ENCODE data around the gene DHRSX. TPM values are rescaled to one million over a fixed set of nuclear protein-coding genes. Genes with fewer than 3 reads are reported as not detected.
"Not testable (repeated sequence)": the region's sequence is repeated elsewhere in the genome, so short reads cannot be mapped to it uniquely, and the experiment has no call there.

Gene DHRSX
- polyA plus RNA-seq, 3 donors from 2014 or later: 20.0 to 36.4 (median 23.2) TPM

GRCh38 chrX:2214138-2214823 is 286.5 kb downstream of the DHRSX start:
- H3K27ac Mint-ChIP-seq: peak overlapping the region in 2 of 6 donors; percentile 16 to 47
- peaks cover 19 to 21% (median 20%) of the 10 kb centered on the region in 3 donors for H3K36me3 Mint-ChIP-seq
- H3K27me3 Mint-ChIP-seq (ENCODE audit: low read depth in 3 of 3): peaks cover 0 to 11% (median 5%) of the 10 kb centered on the region in 3 donors
- H3K9me3 Mint-ChIP-seq: peaks cover 13 to 23% (median 19%) of the 10 kb centered on the region in 6 donors
- H3K4me1 Mint-ChIP-seq: peaks cover 9 to 10% of the 10 kb centered on the region in 2 donors
- H3K4me3 Mint-ChIP-seq, DNase-seq: not testable (repeated sequence)

- not testable (repeated sequence) for H3K27me3 Mint-ChIP-seq (ENCODE audit: low read depth in 3 of 3); H3K27ac Mint-ChIP-seq; H3K4me1 Mint-ChIP-seq; DNase-seq; H3K4me3 Mint-ChIP-seq
- H3K9me3 Mint-ChIP-seq: peaks cover 0 to 11% (median 9%) of the 10 kb centered on the region in 6 donors
- H3K36me3 Mint-ChIP-seq: peaks cover 11 to 18% (median 18%) of the 10 kb centered on the region in 3 donors
Measured at GRCh38 chrX:2211667-2212066, 289.1 kb downstream of the DHRSX start.

DNA sequence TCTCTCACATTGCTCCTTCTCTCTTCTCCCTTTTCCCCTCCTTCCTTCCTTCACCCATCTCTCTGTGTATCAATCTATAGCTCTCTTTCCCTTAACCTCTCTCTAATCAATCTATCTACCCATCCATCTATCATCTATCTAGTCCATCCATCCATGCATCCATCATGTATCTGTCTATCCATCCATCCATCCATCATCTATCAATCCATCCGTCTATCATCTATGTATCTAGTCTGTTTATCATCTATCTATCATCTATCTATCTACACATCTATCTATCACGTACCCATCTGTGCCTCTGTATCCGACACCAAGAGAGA is 307.5 kb downstream of the DHRSX start:
- no peak for DNase-seq
- H3K9me3 Mint-ChIP-seq: peaks cover 0 to 29% (median 3%) of the 10 kb centered on the region in 6 donors
- H3K36me3 Mint-ChIP-seq: peaks cover 0 to 3% (median 0%) of the 10 kb centered on the region in 3 donors
- peaks cover 0 to under 1% of the 10 kb centered on the region in 2 donors for H3K4me1 Mint-ChIP-seq
- no peak overlapping the region for H3K27ac Mint-ChIP-seq
- no peak overlapping the region for H3K4me3 Mint-ChIP-seq
- peaks cover 0 to 2% (median 0%) of the 10 kb centered on the region in 3 donors for H3K27me3 Mint-ChIP-seq (ENCODE audit: low read depth in 3 of 3)

GRCh38 chrX:2192584-2193272 is 308.0 kb downstream of the DHRSX start:
- Mint-ChIP-seq H3K36me3 (peaks cover 0 to 3% (median 0%) of the 10 kb centered on the region in 3 donors), H3K4me1 (peaks cover 0 to 2% of the 10 kb centered on the region in 2 donors), H3K27me3 (ENCODE audit: low read depth in 3 of 3) (peaks cover 0 to 2% (median 1%) of the 10 kb centered on the region in 3 donors), H3K4me3 (no peak overlapping the region), H3K9me3 (peaks cover under 1 to 29% (median 3%) of the 10 kb centered on the region in 6 donors), H3K27ac (no peak overlapping the region)
- DNase-seq: no peak

GRCh38 chrX:2188840-2189239 is 311.9 kb downstream of the DHRSX start:
- H3K4me3 Mint-ChIP-seq: no peak overlapping the region
- peaks cover 2 to 29% (median 3%) of the 10 kb centered on the region in 6 donors for H3K9me3 Mint-ChIP-seq
- H3K27ac Mint-ChIP-seq: no peak overlapping the region
- peaks cover 0 to 2% (median 2%) of the 10 kb centered on the region in 3 donors for H3K27me3 Mint-ChIP-seq (ENCODE audit: low read depth in 3 of 3)
- DNase-seq: no peak
- H3K36me3 Mint-ChIP-seq: peaks cover 0 to 3% (median 0%) of the 10 kb centered on the region in 3 donors
- H3K4me1 Mint-ChIP-seq: peaks cover 0 to 3% of the 10 kb centered on the region in 2 donors

DNA sequence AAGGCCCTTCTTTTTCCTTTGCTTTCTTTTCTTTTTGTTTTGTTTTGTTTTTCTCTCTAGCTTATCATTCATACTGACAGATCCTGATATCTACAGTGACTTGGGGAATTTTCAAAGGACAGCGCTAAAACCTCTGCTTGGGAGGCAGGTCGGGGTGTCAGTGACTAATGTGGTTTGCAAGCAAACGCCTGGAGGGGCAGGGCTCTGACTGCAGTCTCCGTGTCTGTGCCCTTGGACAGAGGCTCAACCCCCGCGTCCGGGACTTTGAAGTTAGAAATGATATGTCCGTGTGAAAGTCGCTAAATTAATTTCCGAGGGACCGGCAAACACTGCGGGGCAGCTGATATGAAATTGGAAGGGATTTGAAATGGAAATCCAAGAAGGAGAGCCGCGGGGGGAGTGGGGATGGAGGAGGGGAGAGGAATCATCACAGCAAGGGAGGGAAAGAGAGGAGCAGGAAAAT is 312.4 kb downstream of the DHRSX start:
- H3K27me3 Mint-ChIP-seq (ENCODE audit: low read depth in 3 of 3): peaks cover 0 to 2% (median 2%) of the 10 kb centered on the region in 3 donors
- H3K27ac Mint-ChIP-seq: no peak overlapping the region
- no peak for DNase-seq
- peaks cover 2 to 28% (median 3%) of the 10 kb centered on the region in 6 donors for H3K9me3 Mint-ChIP-seq
- H3K4me1 Mint-ChIP-seq: peaks cover 0 to 3% of the 10 kb centered on the region in 2 donors
- peaks cover 0 to 3% (median 0%) of the 10 kb centered on the region in 3 donors for H3K36me3 Mint-ChIP-seq
- H3K4me3 Mint-ChIP-seq: no peak overlapping the region

DNA sequence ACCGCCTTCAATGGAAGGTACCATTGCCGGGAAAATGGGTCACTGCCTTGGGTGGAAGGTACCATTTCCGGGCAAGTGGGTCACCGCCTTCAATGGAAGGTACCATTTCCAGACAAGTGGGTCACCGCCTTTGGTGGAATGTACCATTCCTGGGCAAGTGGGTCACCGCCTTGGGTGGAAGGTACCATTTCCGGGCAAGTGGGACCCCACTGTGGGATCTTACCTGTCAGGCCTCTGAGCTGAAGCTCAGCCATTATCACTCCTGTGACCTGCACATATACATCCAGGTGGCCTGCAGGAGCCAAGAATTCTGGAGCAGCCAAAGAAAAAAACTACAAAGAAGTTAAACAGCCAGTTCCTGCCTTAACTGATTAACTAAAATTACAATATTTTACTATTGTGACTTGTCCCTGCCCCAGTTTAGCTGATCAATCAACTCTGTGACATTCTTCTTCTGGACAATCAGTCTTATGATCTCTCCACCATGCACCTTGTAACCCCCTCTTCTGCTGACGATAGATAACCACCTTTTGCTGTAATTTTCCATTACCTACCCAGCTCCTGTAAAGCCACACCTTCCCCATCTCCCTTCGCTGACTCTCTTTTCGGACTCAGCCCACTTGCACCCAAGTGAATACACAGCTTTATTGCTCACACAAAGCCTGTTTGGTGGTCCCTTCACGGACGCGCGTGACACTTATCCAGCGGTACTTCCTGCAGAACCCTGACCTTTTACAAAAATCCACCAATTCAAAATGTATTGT is 313.2 kb downstream of the DHRSX start:
- H3K9me3 Mint-ChIP-seq: peaks cover 2 to 24% (median 3%) of the 10 kb centered on the region in 6 donors
- DNase-seq: no peak
- peaks cover 0 to 3% (median 0%) of the 10 kb centered on the region in 3 donors for H3K36me3 Mint-ChIP-seq
- H3K27ac Mint-ChIP-seq: no peak overlapping the region
- no peak overlapping the region for H3K4me3 Mint-ChIP-seq
- peaks cover 0 to 2% (median 2%) of the 10 kb centered on the region in 3 donors for H3K27me3 Mint-ChIP-seq (ENCODE audit: low read depth in 3 of 3)
- peaks cover 0 to 3% of the 10 kb centered on the region in 2 donors for H3K4me1 Mint-ChIP-seq

DNA sequence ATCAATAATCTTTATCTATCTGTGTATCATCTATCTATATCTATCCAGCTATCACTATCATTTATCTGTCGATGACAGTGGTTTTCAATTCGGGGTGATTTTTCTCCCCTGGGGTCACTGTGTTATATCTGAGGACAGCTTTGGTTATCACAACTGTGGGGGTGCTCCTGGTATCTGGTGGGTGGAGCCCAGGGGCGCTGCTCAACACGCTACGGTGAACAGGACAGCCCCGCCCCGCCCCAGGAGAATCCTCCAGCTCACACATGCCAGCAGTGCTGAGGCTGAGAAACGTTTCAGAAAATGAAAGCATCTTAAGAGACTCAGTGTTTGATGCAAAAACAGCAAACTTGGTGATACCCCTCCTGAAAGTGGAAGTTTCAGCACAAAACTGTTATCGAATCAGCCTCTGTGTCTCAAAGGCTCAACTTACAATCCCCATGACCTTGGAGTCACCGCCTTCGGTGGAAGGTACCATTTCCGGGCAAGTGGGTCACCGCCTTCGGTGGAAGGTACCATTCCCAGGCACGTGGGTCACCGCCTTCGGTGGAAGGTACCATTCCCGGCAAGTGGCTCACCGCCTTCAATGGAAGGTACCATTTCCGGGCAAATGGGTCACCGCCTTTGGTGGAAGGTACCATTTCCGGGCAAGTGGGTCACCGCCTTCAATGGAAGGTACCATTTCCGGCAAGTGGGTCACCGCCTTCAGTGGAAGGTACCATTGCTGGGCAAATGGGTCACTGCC is 315.3 kb downstream of the DHRSX start:
- Mint-ChIP-seq H3K36me3 (peaks cover 0 to 3% (median 0%) of the 10 kb centered on the region in 3 donors), H3K9me3 (peaks cover 2 to 18% (median 3%) of the 10 kb centered on the region in 6 donors), H3K4me1 (peaks cover 0 to 3% of the 10 kb centered on the region in 2 donors), H3K4me3 (no peak overlapping the region), H3K27ac (no peak overlapping the region), H3K27me3 (ENCODE audit: low read depth in 3 of 3) (peaks cover 0 to 2% (median under 1%) of the 10 kb centered on the region in 3 donors)
- DNase-seq: no peak

GRCh38 chrX:2184089-2184488 is 316.7 kb downstream of the DHRSX start:
- Mint-ChIP-seq H3K36me3 (no peaks in the 10 kb centered on the region), H3K27me3 (ENCODE audit: low read depth in 3 of 3) (peaks cover 0 to 2% (median 0%) of the 10 kb centered on the region in 3 donors), H3K4me3 (no peak overlapping the region), H3K4me1 (peaks cover 0 to 3% of the 10 kb centered on the region in 2 donors), H3K9me3 (peaks cover 0 to 11% (median 2%) of the 10 kb centered on the region in 6 donors), H3K27ac (no peak overlapping the region)
- DNase-seq: no peak

DNA sequence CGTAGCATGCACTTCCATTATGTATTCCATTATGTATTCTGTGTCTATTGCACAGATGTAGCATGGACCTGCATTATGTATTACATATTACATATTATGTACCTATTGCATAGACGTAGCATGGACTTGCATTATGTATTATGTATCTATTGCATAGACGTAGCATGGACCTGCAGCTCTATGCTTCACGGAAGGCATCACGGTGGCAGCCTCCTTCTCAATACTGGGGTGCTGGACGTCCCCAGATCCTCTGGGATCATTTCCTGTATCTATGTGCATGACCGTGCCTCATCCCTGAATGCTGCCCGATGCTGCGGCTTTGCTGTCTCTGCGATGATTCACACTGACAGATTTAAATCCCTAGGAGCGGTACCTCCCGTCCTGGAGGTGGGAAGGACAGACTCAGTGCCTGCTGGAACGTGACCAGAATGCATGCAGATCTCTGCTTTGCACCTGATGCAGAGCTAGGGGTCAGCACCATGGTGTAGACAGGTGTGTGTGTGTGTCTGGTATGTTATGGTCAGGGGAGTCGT is 317.5 kb downstream of the DHRSX start:
- Mint-ChIP-seq H3K27ac (no peak overlapping the region), H3K9me3 (peaks cover 0 to 9% (median 3%) of the 10 kb centered on the region in 6 donors), H3K36me3 (no peaks in the 10 kb centered on the region), H3K4me1 (peaks cover 0 to 3% of the 10 kb centered on the region in 2 donors), H3K4me3 (no peak overlapping the region), H3K27me3 (ENCODE audit: low read depth in 3 of 3) (peaks cover 0 to 2% (median 0%) of the 10 kb centered on the region in 3 donors)
- no peak for DNase-seq

- H3K27me3 Mint-ChIP-seq (ENCODE audit: low read depth in 3 of 3): no peaks in the 10 kb centered on the region
- no peaks in the 10 kb centered on the region for H3K4me1 Mint-ChIP-seq
- no peak overlapping the region for H3K4me3 Mint-ChIP-seq
- no peak for DNase-seq
- H3K27ac Mint-ChIP-seq: no peak overlapping the region
- H3K36me3 Mint-ChIP-seq: peaks cover 0 to 4% (median 3%) of the 10 kb centered on the region in 3 donors
- peaks cover 0 to 9% (median 0%) of the 10 kb centered on the region in 6 donors for H3K9me3 Mint-ChIP-seq
Measured at GRCh38 chrX:2177541-2177940, 323.2 kb downstream of the DHRSX start.

DNA sequence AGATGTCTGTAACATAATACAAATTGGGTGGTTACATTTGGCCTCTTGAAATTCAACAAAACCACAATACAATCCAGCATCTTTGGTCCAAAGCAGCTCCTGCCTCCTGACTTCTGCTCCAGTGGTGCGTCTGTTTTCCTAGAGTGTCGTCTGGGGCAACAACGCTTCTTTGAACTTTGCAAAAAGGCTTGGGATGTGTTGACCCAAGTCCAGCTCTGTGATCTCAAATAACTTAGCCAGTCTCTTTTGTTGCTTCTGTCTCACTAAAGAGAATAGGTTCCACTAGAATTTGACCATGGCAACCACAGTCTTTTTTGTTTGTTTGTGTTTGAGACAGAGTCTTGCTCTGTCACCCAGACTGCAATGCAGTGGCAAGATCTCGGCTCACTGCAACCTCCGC is 324.0 kb downstream of the DHRSX start:
- no peak for DNase-seq
- Mint-ChIP-seq H3K4me1 (no peaks in the 10 kb centered on the region), H3K27ac (no peak overlapping the region), H3K27me3 (ENCODE audit: low read depth in 3 of 3) (no peaks in the 10 kb centered on the region), H3K36me3 (peaks cover 0 to 4% (median 3%) of the 10 kb centered on the region in 3 donors), H3K4me3 (no peak overlapping the region), H3K9me3 (peaks cover 0 to 15% (median 0%) of the 10 kb centered on the region in 6 donors)

DNA sequence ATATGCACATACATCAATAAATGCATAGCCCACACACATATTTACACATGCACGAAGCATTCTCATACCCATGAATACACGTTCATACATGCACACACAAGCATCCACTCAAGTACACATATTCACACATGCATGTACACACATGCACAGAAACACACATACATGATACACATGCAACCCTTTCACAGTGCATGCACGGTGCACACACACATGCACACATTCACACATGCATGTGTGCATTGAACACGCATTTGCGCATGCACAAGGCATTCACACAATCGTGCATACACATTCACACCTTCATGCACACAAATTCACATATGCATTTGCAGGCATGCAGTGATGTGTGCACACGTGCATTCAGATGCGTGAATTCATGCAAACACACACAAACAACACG is 324.5 kb downstream of the DHRSX start:
- Mint-ChIP-seq H3K9me3 (peaks cover 0 to 20% (median under 1%) of the 10 kb centered on the region in 6 donors), H3K36me3 (peaks cover 2 to 4% (median 4%) of the 10 kb centered on the region in 3 donors), H3K27me3 (ENCODE audit: low read depth in 3 of 3) (no peaks in the 10 kb centered on the region), H3K4me3 (no peak overlapping the region), H3K27ac (no peak overlapping the region), H3K4me1 (no peaks in the 10 kb centered on the region)
- no peak for DNase-seq

All from immature natural killer cell (primary cell).